Ramos (cell line): ENCODE data around the gene GRIA1.
"Not testable (repeated sequence)": the region's sequence is repeated elsewhere in the genome, so short reads cannot be mapped to it uniquely, and the experiment has no call there.

Source experiments
- in situ Hi-C: fragments of 300-500 bp; cut with MboI; formaldehyde crosslinking; loops from one replicate; pipeline ENCODE4 v1.14.3; 2022; ENCODE audit warnings: low sequenced_read_pairs; ENCODE audit not compliant: unreplicated experiment

The GRIA1 gene

DNA sequence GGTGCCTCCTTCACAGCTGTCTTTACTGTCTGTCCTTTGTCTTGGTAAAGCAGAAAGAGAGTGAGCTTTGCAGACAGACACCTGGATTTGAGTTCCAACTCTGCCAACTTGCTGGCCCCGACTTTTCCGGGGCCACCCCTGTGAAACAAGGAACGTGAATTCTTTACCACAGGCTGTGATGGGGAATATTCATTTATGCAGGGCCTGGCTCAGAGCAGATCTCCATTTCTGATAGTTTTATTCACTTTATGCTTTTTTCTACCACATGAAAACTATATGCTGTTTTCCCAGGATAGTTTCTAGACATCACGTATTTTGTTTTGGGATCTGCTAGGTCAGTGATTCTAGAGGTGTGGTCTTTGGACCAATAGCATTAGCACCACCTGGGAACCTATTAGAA is 211.8 kb downstream of the GRIA1 start:
- in situ Hi-C loops: no loop called here

- in situ Hi-C loops: no loop called here
These were observed 213.6 kb downstream of the GRIA1 start for GRCh38 chr5:153704110-153704509.

- in situ Hi-C loops: no loop called here
These were observed 217.2 kb downstream of the GRIA1 start for GRCh38 chr5:153707626-153708025.

DNA sequence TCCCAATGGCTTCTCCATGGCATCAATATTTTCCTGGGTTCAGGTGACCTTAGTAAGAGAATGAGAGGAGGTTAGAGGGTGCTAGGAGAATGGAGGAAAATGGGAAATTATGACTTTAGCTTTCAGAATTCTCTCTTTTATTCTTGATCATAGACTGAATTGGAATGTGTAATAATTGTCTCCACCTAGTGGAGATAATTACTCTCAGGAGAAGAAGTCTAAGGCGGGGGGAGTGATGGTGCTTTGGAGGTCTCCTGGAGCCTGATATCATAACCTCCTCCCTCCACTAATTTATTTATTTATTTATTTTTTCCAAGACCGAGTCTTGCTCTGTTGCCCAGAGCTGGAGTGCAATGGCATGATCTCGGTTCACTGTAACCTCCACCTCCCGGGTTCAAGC is 221.3 kb downstream of the GRIA1 start:
- in situ Hi-C loops: no loop called here

GRCh38 chr5:153712946-153713345 is 222.5 kb downstream of the GRIA1 start:
- in situ Hi-C loops: no loop called here

- in situ Hi-C loops: no loop called here
These were observed 223.5 kb downstream of the GRIA1 start for GRCh38 chr5:153713943-153714342.

- in situ Hi-C loops: no loop called here
These were observed 224.3 kb downstream of the GRIA1 start for GRCh38 chr5:153714798-153715197.

DNA sequence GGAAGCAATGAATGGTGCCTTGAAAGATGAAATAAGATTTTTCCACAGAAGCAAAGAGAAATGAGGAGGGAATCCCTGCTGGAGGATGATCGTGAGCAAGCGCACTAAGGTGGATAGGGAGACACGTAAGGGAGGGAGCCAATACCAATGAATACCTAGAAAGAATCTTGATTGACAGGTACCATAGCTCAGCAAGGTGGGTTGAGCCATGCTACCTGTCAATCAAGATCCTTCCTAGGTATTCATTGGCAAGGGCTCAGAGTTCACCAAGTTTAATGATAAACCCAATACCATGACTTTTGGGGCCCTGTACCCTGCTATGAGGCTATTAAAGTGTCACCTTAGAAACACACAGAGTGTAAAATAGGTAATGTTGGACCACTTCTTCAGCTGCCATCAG is 226.8 kb downstream of the GRIA1 start:
- in situ Hi-C loops: no loop called here

GRCh38 chr5:153718713-153719112 is 228.2 kb downstream of the GRIA1 start:
- in situ Hi-C loops: no loop called here

DNA sequence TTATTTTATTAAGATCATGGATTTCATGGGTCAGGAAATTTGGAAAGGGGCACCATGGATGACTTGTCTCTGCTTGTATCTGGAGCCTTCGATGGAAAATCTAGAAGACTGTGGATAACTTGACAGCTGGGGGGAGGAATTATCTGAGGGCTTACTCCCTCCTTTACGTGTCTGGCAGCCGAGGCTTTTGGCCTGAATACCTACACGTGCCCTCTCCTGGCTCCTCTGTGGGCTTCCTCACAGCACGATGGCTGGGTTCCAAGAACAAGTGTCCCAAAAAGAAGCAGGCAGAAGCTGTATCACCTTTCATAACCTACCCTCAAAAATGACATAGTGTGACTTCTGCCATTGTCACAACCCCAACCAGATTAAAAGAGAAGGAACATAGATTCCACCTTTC is 228.9 kb downstream of the GRIA1 start:
- in situ Hi-C loops: no loop called here

DNA sequence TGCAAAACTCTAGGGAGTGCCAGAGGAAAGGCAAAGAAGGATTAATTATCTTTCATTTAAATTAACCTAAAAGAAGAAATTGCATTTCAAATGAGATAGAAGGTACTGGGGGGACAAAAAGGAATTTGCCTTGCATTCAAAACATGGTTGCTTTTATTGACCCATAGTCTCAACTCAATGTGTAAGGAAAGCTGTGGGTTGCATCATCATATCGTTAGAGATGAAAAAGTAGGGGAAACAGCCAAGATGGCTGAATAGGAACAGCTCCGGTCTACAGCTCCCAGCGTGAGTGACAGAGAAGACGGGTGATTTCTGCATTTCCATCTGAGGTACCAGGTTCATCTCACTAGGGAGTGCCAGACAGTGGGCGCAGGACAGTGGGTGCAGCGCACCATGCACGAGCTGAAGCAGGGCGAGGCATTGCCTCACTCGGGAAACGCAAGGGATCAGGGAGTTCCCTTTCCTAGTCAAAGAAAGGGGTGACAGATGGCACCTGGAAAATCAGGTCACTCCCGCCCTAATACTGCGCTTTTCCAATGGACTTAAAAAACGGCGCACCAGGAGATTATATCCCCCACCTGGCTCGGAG is 232.6 kb downstream of the GRIA1 start:
- in situ Hi-C loops: not testable (repeated sequence)

DNA sequence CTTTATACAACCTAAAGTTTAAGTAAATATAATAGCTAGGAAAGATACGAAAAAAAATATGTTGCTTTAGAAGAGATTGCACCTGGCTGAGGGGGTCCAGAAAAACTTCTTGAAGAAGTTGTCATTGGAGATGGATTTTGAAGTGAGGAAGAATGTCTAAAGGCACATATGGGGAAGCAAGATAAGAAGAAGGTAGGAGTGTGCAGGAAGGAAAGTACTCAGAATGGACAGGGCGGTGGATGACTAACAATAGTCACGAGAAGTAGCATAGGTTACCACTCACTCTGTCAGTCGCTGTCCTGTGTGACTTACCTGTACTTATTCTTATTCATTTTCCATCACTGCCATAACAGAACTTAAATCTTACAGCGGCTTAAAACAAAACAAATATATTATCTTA is 251.6 kb downstream of the GRIA1 start:
- in situ Hi-C loops: no loop called here

- in situ Hi-C loops: no loop called here
These were observed 254.3 kb downstream of the GRIA1 start for GRCh38 chr5:153744751-153745150.

DNA sequence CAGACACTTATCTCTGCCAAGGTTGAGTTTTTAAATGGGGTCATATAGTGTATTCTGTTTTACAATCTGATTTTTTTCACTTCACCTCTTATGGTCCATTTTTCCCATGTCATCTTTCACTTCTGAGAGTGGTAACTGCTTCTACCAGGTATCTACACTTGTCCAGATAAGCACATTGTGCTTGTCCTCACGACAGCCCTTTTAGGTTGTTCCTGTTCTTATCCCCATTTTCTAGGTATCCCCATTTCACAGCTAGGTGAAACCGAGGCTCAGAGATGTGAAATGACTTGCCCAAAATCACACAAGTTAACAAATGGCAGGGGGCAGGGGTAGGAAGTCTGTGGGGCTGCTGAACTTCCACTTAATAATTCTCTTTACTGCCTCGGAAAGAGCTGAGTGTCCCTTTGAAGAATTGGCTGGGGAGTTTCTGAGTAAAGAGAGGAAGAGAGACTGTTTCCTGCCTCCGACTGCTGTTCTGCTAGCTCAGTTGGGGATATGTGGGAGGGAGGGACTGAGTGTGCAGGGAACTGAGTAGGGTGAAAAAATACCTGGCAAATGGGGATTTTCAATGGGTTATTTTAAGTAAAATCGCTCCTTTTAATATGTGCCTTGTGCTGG is 255.4 kb downstream of the GRIA1 start:
- in situ Hi-C loops: no loop called here

DNA sequence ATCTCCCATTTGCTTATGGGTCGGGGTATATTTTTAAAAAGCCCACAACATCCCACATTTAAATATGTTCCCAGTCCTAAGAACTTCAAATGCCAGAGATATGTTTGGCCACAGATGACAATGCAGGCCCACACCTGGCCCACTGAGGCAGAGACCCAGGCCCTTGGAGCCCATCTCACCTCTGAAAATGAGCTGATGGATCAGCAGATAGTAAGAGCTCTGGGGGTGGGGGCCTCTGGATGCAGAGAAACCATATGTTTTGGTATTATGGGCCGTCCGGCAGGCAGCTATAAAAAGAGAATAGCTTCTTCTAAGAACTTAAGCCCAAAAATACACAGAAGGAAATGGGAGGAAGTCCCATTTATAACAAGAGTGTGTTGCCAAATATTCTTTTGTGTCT is 256.0 kb downstream of the GRIA1 start:
- in situ Hi-C loops: no loop called here

DNA sequence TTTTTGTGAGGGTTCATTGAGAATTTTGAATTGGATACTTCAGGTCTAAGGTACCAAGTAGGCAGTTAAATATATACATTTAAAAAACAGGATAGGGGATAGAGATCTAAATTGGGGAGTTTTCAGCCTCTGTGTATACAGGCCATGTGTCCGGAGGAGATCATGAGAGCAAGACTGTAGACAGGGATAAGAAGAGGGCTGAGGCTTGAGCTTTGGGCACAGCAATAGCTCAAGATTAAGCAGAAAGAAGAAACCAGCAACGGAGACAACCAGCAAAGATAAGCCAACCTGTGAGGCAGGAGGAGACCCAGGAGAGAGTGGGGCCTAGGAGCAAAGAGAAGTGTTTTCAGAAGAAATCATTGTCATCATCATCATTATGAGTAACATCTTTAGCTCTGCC is 258.4 kb downstream of the GRIA1 start:
- in situ Hi-C loops: no loop called here

DNA sequence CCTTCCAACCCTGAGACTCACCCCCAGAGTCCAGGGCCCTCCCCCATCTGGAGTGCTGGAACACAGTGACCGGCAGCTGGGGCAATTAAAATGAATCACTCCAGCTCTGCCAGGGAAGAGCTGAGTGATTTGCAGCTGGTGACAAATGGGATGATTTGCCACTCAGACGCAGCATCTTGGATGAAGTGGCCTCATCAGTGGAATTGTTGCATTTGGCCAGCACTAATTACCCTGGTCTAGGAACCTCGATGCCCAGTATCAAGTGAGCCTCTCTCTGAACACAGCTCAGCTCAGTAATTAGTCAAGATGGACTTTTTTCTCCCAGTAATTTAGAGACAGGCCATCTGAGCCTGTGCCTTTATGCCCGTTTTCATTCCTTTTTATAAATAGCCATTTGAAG is 259.5 kb downstream of the GRIA1 start:
- in situ Hi-C loops: no loop called here

- in situ Hi-C loops: no loop called here
These were observed 260.8 kb downstream of the GRIA1 start for GRCh38 chr5:153751251-153751650.

GRCh38 chr5:153752890-153753289 is 262.4 kb downstream of the GRIA1 start:
- in situ Hi-C loops: no loop called here

- in situ Hi-C loops: no loop called here
These were observed 263.4 kb downstream of the GRIA1 start for GRCh38 chr5:153753645-153754432.

DNA sequence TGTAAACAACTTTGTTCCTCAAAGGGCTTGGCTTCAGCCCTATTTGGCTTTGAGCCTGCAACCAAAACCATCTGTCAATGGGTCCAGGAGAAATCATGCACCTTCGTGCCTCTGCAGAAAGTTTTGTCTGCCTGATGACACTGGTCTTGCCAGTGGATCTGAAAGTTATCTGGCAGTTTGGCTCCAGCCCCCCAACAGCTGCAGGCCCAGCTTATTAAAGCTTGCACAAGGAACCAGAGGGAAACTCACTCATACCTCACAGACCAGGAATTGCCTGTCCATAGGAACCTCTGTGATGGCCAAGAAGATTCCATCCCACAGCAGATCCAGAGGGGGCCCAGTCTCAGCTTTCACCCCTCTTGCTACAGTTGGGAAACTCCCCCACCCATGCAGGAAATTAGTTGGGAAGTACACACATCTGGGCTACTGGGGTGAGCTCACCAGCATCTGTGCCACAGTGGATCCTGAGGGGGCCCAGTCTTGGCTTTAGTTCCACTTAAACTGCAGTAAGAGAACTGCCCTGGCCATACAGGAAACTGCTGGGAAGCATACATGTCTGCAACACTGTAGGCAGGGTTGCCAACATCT is 265.5 kb downstream of the GRIA1 start:
- in situ Hi-C loops: no loop called here
